OCI-LY7 (cell line): ENCODE results near the gene OR6Y1. TPM values are rescaled to one million over a fixed set of nuclear protein-coding genes. Genes with fewer than 3 reads are reported as not detected.

Experiments
- BruUV-seq: library from RNA; stranded (reverse); fragments of 400-500 nt; replicated peaks from 2 replicates; lab custom pipeline; 2021; lab: Mats Ljungman, UMichigan
- CTCF ChIA-PET: fragments of 300-600 bp; sonication (Branson Sonifier 250); formaldehyde crosslinking; loops from one replicate; lab custom pipeline; 2022; ENCODE audit warnings: antibody characterized with exemption; ENCODE audit not compliant: unreplicated experiment; lab: Charles Lee
- POLR2A ChIA-PET: fragments of 300-600 bp; sonication (Branson Sonifier 250); formaldehyde crosslinking; loops from one replicate; lab custom pipeline; 2022; ENCODE audit warnings: antibody characterized with exemption; lab: Charles Lee
- DNase-seq: peaks from one replicate; pipeline ENCODE4 v3.0.0-alpha.2; 2015; ENCODE audit warnings: low spot score
- H2AFZ ChIP-seq: fragments of 200-600 bp; sonication (generic), shearing (Covaris generic); 2 replicates; pipeline ENCODE4 v1.6.1; 2014; ENCODE audit warnings: mild to moderate bottlenecking, antibody characterized with exemption, low read length, moderate library complexity
- H3K27ac ChIP-seq: fragments of 200-600 bp; sonication (generic); 2 replicates; pipeline ENCODE4 v1.5.1; 2014; ENCODE audit warnings: mixed run types, low read depth, mild to moderate bottlenecking, moderate library complexity, low read length, inconsistent platforms; ENCODE audit not compliant: poor library complexity, severe bottlenecking
- H3K36me3 ChIP-seq: fragments of 200-600 bp; sonication (generic); 2 replicates; pipeline ENCODE4 v1.6.1; 2014; ENCODE audit warnings: mild to moderate bottlenecking, antibody characterized with exemption, low read length, moderate library complexity, mixed read lengths; ENCODE audit not compliant: insufficient read depth
- H3K4me1 ChIP-seq: fragments of 200-600 bp; sonication (generic); 2 replicates; pipeline ENCODE4 v1.5.1; 2014; ENCODE audit warnings: mild to moderate bottlenecking, low read length; ENCODE audit not compliant: insufficient read depth, poor library complexity, severe bottlenecking
- H3K4me2 ChIP-seq: fragments of 200-600 bp; sonication (generic); 2 replicates; pipeline ENCODE4 v1.6.1; 2014; ENCODE audit warnings: mild to moderate bottlenecking, low read length
- H3K4me3 ChIP-seq: fragments of 200-600 bp; sonication (generic); 2 replicates; pipeline ENCODE4 v1.5.1; 2014; ENCODE audit warnings: mild to moderate bottlenecking, low read depth, low read length; ENCODE audit not compliant: poor library complexity, severe bottlenecking
- H3K79me2 ChIP-seq: fragments of 200-600 bp; sonication (generic); 2 replicates; pipeline ENCODE4 v1.6.1; 2016; ENCODE audit warnings: low read depth, mild to moderate bottlenecking, low read length, moderate library complexity, mixed read lengths; ENCODE audit not compliant: insufficient read depth
- H3K9me2 ChIP-seq: fragments of 200-600 bp; sonication (generic); 2 replicates; pipeline ENCODE4 v1.6.1; 2016; ENCODE audit warnings: mild to moderate bottlenecking, low read length, mixed read lengths; ENCODE audit not compliant: insufficient read depth
- H3K9me3 ChIP-seq: fragments of 200-600 bp; sonication (generic); 2 replicates; pipeline ENCODE4 v1.6.1; 2014; ENCODE audit warnings: mild to moderate bottlenecking, mixed run types, low read length, mixed read lengths
- H4K20me1 ChIP-seq: fragments of 200-600 bp; sonication (generic); 2 replicates; pipeline ENCODE4 v1.6.1; 2014; ENCODE audit warnings: mild to moderate bottlenecking, antibody characterized with exemption, low read length, moderate library complexity, mixed read lengths; ENCODE audit not compliant: insufficient read depth
- CTCF ChIP-seq: fragments of 200-600 bp; sonication (generic); conservative IDR thresholded peaks from 2 replicates; pipeline ENCODE4 v1.5.1; 2014; ENCODE audit warnings: mild to moderate bottlenecking, antibody characterized with exemption, low read length, moderate library complexity, mixed read lengths
- EZH2phosphoT487 ChIP-seq: fragments of 200-600 bp; sonication (generic); IDR thresholded peaks from 2 replicates; pipeline ENCODE4 v1.6.1; 2018; ENCODE audit warnings: low read depth, borderline replicate concordance, mild to moderate bottlenecking, mixed run types, antibody characterized with exemption, low read length, moderate library complexity, mixed read lengths
- intact Hi-C: fragments of 100-400 bp; cut with micrococcal nuclease; formaldehyde crosslinking; loops from one replicate; pipeline ENCODE4 v1.10.0; 2022; ENCODE audit not compliant: unreplicated experiment
- total RNA-seq, 2 experiments: library from RNA; depleted of rRNA in 1 of 2; stranded (reverse); fragments of >200 nt in 1 of 2; shearing (Covaris generic) in 1 of 2; gene quantifications; 2 replicates each; pipeline ENCODE4 v1.2.3, GENCODE V29; 2014 to 2022

The OR6Y1 gene
- total RNA-seq, 2 experiments from 2014 or later = not detected

GRCh38 chr1:158547533-158547932 is 6.7 kb downstream of the OR6Y1 start:
- Histone ChIP-seq H3K4me1 (no peaks in the 10 kb centered on the region), H3K36me3 (no peaks in the 10 kb centered on the region), H3K4me3 (no peak overlapping the region), H3K9me3 (no peaks in the 10 kb centered on the region), H4K20me1 (no peaks in the 10 kb centered on the region), H3K9me2 (no peaks in the 10 kb centered on the region), H3K4me2 (no peak overlapping the region), H3K27ac (no peak overlapping the region), H2AFZ (no peak overlapping the region), H3K79me2 (no peaks in the 10 kb centered on the region)
- POLR2A ChIA-PET = no interaction called here
- TF ChIP-seq EZH2phosphoT487 (no peak), CTCF (no peak)
- intact Hi-C loops = no loop called here
- CTCF ChIA-PET = no interaction called here
- BruUV-seq = no TSS peak
- no peak for DNase-seq

- no peak overlapping the region for H3K4me2 ChIP-seq
- CTCF ChIA-PET = no interaction called here
- no peak for DNase-seq
- no peaks in the 10 kb centered on the region for H3K79me2 ChIP-seq
- no peaks in the 10 kb centered on the region for H4K20me1 ChIP-seq
- no peak for TF ChIP-seq CTCF
- TF ChIP-seq EZH2phosphoT487 = no peak
- no peak overlapping the region for H3K4me3 ChIP-seq
- no peaks in the 10 kb centered on the region for H3K4me1 ChIP-seq
- H2AFZ ChIP-seq = no peak overlapping the region
- H3K36me3 ChIP-seq = no peaks in the 10 kb centered on the region
- intact Hi-C loops = loop anchor here (10.0 kb wide), 1 partner anchor 67 kb away; the partner anchor contains the start of gene OR10Z1
- POLR2A ChIA-PET = no interaction called here
- H3K9me3 ChIP-seq = no peaks in the 10 kb centered on the region
- H3K27ac ChIP-seq = no peak overlapping the region
- no TSS peak for BruUV-seq
- H3K9me2 ChIP-seq = no peaks in the 10 kb centered on the region
Measured at GRCh38 chr1:158537609-158538008, 16.6 kb downstream of the OR6Y1 start.

- no peaks in the 10 kb centered on the region for H3K36me3 ChIP-seq
- TF ChIP-seq EZH2phosphoT487 (no peak), CTCF (no peak)
- H3K4me1 ChIP-seq = no peaks in the 10 kb centered on the region
- intact Hi-C loops = loop anchor here (10.0 kb wide), 1 partner anchor 70 kb away; the partner anchor contains the start of gene OR10Z1
- no peaks in the 10 kb centered on the region for H3K9me2 ChIP-seq
- POLR2A ChIA-PET = no interaction called here
- DNase-seq = no peak
- H3K27ac ChIP-seq = no peak overlapping the region
- no TSS peak for BruUV-seq
- H3K79me2 ChIP-seq = no peaks in the 10 kb centered on the region
- no peak overlapping the region for H3K4me3 ChIP-seq
- H3K9me3 ChIP-seq = no peaks in the 10 kb centered on the region
- H2AFZ ChIP-seq = no peak overlapping the region
- CTCF ChIA-PET = no interaction called here
- no peaks in the 10 kb centered on the region for H4K20me1 ChIP-seq
- no peak overlapping the region for H3K4me2 ChIP-seq
Measured at GRCh38 chr1:158534496-158534895, 19.7 kb downstream of the OR6Y1 start.
